ENCODE data around the gene INKA1.

- TF ChIP-seq CTCF (IDR thresholded peaks at IDR 0.05) (no peak), EP300 (IDR thresholded peaks at IDR 0.05) (no peak), POLR2A (IDR thresholded peaks at IDR 0.05) (no peak)
These were observed 39.9 kb downstream of the INKA1 start for GRCh38 chr3:49842843-49843517.
